ENCODE data around the gene SPEM2. TPM values are rescaled to one million over a fixed set of nuclear protein-coding genes. Genes with fewer than 3 reads are reported as not detected.

SPEM2 gene
- total RNA-seq, 1 donor from 2014 or later = not detected

GRCh38 chr17:7426896-7427489 lies 1.6 kb downstream of the SPEM2 start:
- Histone ChIP-seq H3K4me1 (no peaks in the 10 kb centered on the region), H3K4me3 (no peak overlapping the region), H3K27ac (replicated peaks) (no peak overlapping the region), H3K9me3 (replicated peaks) (no peaks in the 10 kb centered on the region), H3K27me3 (ENCODE audit: low read depth) (no peaks in the 10 kb centered on the region), H3K36me3 (no peaks in the 10 kb centered on the region)
- TF ChIP-seq CTCF (IDR thresholded peaks at IDR 0.05; ENCODE audit: borderline replicate concordance) = no peak
- no peak for DNase-seq
- intact Hi-C loops (cut with micrococcal nuclease) = no loop called here

GRCh38 chr17:7427549-7427948 lies 2.1 kb downstream of the SPEM2 start:
- no peaks in the 10 kb centered on the region for H3K9me3 ChIP-seq (replicated peaks)
- intact Hi-C loops (cut with micrococcal nuclease) = no loop called here
- H3K27me3 ChIP-seq (ENCODE audit: low read depth) = no peaks in the 10 kb centered on the region
- DNase-seq = no peak
- H3K4me1 ChIP-seq = no peaks in the 10 kb centered on the region
- no peak for TF ChIP-seq CTCF (IDR thresholded peaks at IDR 0.05; ENCODE audit: borderline replicate concordance)
- no peak overlapping the region for H3K4me3 ChIP-seq
- H3K27ac ChIP-seq (replicated peaks) = no peak overlapping the region
- H3K36me3 ChIP-seq = no peaks in the 10 kb centered on the region

GRCh38 chr17:7428557-7428956 lies 3.1 kb downstream of the SPEM2 start, which contains the start of gene SPEM3:
SPEM3 (plus strand) TSS chr17:7428857; CDS start chr17:7428903, 46 bp downstream.
- no peak for TF ChIP-seq CTCF (IDR thresholded peaks at IDR 0.05; ENCODE audit: borderline replicate concordance)
- no peak within 1 kb of the TSS for H3K27ac ChIP-seq (replicated peaks)
- H3K9me3 ChIP-seq (replicated peaks) = no peaks in the 10 kb centered on the region
- no peak for DNase-seq
- intact Hi-C loops (cut with micrococcal nuclease) = no loop called here
- no peak within 1 kb of the TSS for H3K4me3 ChIP-seq
- no peaks in the 10 kb centered on the region for H3K4me1 ChIP-seq
- no peaks in the 10 kb centered on the region for H3K27me3 ChIP-seq (ENCODE audit: low read depth)
- H3K36me3 ChIP-seq = no peaks in the 10 kb centered on the region

- no peak for TF ChIP-seq CTCF (IDR thresholded peaks at IDR 0.05; ENCODE audit: borderline replicate concordance)
- Histone ChIP-seq H3K9me3 (replicated peaks) (no peaks in the 10 kb centered on the region), H3K4me3 (no peak overlapping the region), H3K36me3 (no peaks in the 10 kb centered on the region), H3K27ac (replicated peaks) (no peak overlapping the region), H3K27me3 (ENCODE audit: low read depth) (no peaks in the 10 kb centered on the region), H3K4me1 (peaks cover under 1% of the 10 kb centered on the region)
- intact Hi-C loops (cut with micrococcal nuclease) = no loop called here
- no peak for DNase-seq
Measured at GRCh38 chr17:7429722-7430121, 4.3 kb downstream of the SPEM2 start.

- DNase-seq = no peak
- Histone ChIP-seq H3K9me3 (replicated peaks) (no peaks in the 10 kb centered on the region), H3K27me3 (ENCODE audit: low read depth) (no peaks in the 10 kb centered on the region), H3K36me3 (no peaks in the 10 kb centered on the region), H3K4me1 (peaks cover 15% of the 10 kb centered on the region), H3K27ac (replicated peaks) (no peak overlapping the region), H3K4me3 (no peak overlapping the region)
- intact Hi-C loops (cut with micrococcal nuclease) = no loop called here
- no peak for TF ChIP-seq CTCF (IDR thresholded peaks at IDR 0.05; ENCODE audit: borderline replicate concordance)
Measured at GRCh38 chr17:7431231-7431630, 5.8 kb downstream of the SPEM2 start.

Measured in left ventricle myocardium inferior (tissue), 1 donor.